PFSK-1 (cell line): ENCODE results near the gene S100A9.

Experiments used
- FOXP2 ChIP-seq: optimal IDR thresholded peaks from 2 replicates; pipeline ENCODE3; 2011; ENCODE audit warnings: borderline replicate concordance, control low read depth, inconsistent platforms; ENCODE audit not compliant: insufficient read depth; ENCODE audit errors: extremely low read length, extremely low read depth
- POLR2AphosphoS5 ChIP-seq: IDR thresholded peaks from 2 replicates; pipeline ENCODE4 v1.6.1; 2012; ENCODE audit warnings: low read depth, mild to moderate bottlenecking, control low read depth, low read length, moderate library complexity
- SIN3A ChIP-seq: IDR thresholded peaks from 2 replicates; pipeline ENCODE4 v1.6.1; 2012; ENCODE audit warnings: mild to moderate bottlenecking, low read length, moderate library complexity, borderline replicate concordance; ENCODE audit not compliant: insufficient read depth
- TAF1 ChIP-seq: IDR thresholded peaks from 2 replicates; pipeline ENCODE4 v1.6.1; 2012; ENCODE audit warnings: low read length, control low read depth, borderline replicate concordance; ENCODE audit not compliant: insufficient read depth
- TF ChIP-seq, protein P1 (sequence below), 2 experiments: IDR thresholded peaks; 2 replicates each; pipeline versions ENCODE4 v1.6.1 to v1.8.0; 2011 to 2012; ENCODE audit warnings: low read depth in 2 of 2, low read length in 2 of 2, control low read depth in 1 of 2, inconsistent platforms in 1 of 2, mild to moderate bottlenecking in 1 of 2, moderate library complexity in 1 of 2; ENCODE audit not compliant: insufficient read depth in 1 of 2

S100A9 gene

DNA sequence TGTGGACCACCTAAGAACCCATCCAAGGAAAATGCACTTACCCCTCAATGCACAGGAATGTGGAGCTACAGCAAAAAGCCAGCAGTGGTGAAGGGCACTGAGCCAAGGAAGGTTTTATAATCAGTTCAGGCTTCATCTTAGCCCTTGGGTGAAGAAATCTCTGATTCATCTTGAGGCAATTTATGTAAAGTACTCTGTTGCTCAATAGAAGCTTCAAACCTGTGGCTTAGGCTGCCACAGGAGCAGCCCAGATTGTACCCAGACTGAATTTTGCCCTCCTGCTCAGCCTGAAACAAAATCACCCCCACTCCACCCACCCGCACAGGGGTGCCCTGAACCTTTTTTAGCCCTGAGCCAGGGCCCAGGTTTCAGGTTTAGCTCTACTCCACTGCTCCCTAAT, 17.9 kb downstream of the S100A9 start, which contains the start of gene S100A12:
S100A12 (minus strand) TSS at position 111 of the 400 bp plus-strand sequence. CDS start 1,029 bp downstream, outside the sequence.
- TF ChIP-seq POLR2AphosphoS5 (no peak), SIN3A (no peak), FOXP2 (no peak), TAF1 (no peak)
- TF ChIP-seq, protein P1, sequence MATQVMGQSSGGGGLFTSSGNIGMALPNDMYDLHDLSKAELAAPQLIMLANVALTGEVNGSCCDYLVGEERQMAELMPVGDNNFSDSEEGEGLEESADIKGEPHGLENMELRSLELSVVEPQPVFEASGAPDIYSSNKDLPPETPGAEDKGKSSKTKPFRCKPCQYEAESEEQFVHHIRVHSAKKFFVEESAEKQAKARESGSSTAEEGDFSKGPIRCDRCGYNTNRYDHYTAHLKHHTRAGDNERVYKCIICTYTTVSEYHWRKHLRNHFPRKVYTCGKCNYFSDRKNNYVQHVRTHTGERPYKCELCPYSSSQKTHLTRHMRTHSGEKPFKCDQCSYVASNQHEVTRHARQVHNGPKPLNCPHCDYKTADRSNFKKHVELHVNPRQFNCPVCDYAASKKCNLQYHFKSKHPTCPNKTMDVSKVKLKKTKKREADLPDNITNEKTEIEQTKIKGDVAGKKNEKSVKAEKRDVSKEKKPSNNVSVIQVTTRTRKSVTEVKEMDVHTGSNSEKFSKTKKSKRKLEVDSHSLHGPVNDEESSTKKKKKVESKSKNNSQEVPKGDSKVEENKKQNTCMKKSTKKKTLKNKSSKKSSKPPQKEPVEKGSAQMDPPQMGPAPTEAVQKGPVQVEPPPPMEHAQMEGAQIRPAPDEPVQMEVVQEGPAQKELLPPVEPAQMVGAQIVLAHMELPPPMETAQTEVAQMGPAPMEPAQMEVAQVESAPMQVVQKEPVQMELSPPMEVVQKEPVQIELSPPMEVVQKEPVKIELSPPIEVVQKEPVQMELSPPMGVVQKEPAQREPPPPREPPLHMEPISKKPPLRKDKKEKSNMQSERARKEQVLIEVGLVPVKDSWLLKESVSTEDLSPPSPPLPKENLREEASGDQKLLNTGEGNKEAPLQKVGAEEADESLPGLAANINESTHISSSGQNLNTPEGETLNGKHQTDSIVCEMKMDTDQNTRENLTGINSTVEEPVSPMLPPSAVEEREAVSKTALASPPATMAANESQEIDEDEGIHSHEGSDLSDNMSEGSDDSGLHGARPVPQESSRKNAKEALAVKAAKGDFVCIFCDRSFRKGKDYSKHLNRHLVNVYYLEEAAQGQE (IDR thresholded peaks at IDR 0.05; ENCODE audit: insufficient read depth in 1 of 2, low read depth in 2 of 2, low read length in 2 of 2) = no peak

GRCh38 chr1:153379591-153379990, 21.9 kb downstream of the S100A9 start:
- no peak for TF ChIP-seq SIN3A
- TF ChIP-seq TAF1 = no peak
- TF ChIP-seq, protein P1 (IDR thresholded peaks at IDR 0.05; ENCODE audit: insufficient read depth in 1 of 2, low read depth in 2 of 2, low read length in 2 of 2) = no peak
- no peak for TF ChIP-seq FOXP2
- no peak for TF ChIP-seq POLR2AphosphoS5

- TF ChIP-seq TAF1 (no peak), SIN3A (no peak), POLR2AphosphoS5 (no peak), FOXP2 (no peak)
- TF ChIP-seq, protein P1 (IDR thresholded peaks at IDR 0.05; ENCODE audit: insufficient read depth in 1 of 2, low read depth in 2 of 2, low read length in 2 of 2) = no peak
Observed at GRCh38 chr1:153380711-153381110, 23.1 kb downstream of the S100A9 start.

- TF ChIP-seq POLR2AphosphoS5 = no peak
- TF ChIP-seq TAF1 = no peak
- TF ChIP-seq, protein P1 (IDR thresholded peaks at IDR 0.05; ENCODE audit: insufficient read depth in 1 of 2, low read depth in 2 of 2, low read length in 2 of 2) = no peak
- TF ChIP-seq SIN3A = no peak
- TF ChIP-seq FOXP2 = no peak
Observed at GRCh38 chr1:153384958-153385580, 27.4 kb downstream of the S100A9 start.

GRCh38 chr1:153386500-153386901, 28.8 kb downstream of the S100A9 start:
- TF ChIP-seq, protein P1 (IDR thresholded peaks at IDR 0.05; ENCODE audit: insufficient read depth in 1 of 2, low read depth in 2 of 2, low read length in 2 of 2) = no peak
- TF ChIP-seq FOXP2 (no peak), SIN3A (no peak), TAF1 (no peak), POLR2AphosphoS5 (no peak)
